ENCODE measurements around the gene BSPRY. TPM values are rescaled to one million over a fixed set of nuclear protein-coding genes. Genes with fewer than 3 reads are reported as not detected.

BSPRY gene
- total RNA-seq, 1 donor, result not detected

DNA sequence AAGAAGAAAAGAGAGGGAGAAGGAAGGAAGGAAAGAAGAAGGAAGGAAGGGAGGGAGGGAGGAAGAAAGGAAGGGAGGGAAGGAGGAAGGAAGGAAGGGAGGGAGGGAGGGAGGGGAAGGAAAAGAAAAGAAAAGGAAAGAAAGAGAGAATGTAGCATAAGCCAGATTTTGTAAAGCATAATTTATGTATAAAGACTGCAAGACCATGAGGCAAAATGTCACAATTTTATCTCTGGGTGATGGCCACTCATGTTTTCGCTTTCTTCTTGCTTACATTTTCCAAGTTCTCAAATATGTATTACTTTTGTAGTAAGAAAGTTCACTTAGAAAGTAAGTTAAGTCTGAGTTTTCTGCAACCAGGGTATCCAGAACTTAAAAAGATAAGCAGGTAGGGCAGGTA lies 42.8 kb upstream of the BSPRY start:
- no peak for DNase-seq (ENCODE audit: insufficient read length, low spot score, missing footprints)
- H3K27me3 ChIP-seq (ENCODE audit: insufficient read depth, low read length), result peaks cover 5% of the 10 kb centered on the region
- H3K4me3 ChIP-seq (ENCODE audit: insufficient read depth, low read length), result no peak overlapping the region
- H3K36me3 ChIP-seq (ENCODE audit: insufficient read depth, low read length), result no peaks in the 10 kb centered on the region
- no peak for TF ChIP-seq CTCF (IDR thresholded peaks at IDR 0.05; ENCODE audit: extremely low read depth, low read depth, low read length)
- H3K4me1 ChIP-seq (ENCODE audit: insufficient read depth, low read length), result no peaks in the 10 kb centered on the region
- no peaks in the 10 kb centered on the region for H3K79me2 ChIP-seq (ENCODE audit: insufficient read depth, low read length)
- H2AFZ ChIP-seq (ENCODE audit: low read length), result no peak overlapping the region
- H3K9me3 ChIP-seq (ENCODE audit: low read depth, low read length), result no peaks in the 10 kb centered on the region
- H4K20me1 ChIP-seq (ENCODE audit: insufficient read depth, low read length), result no peaks in the 10 kb centered on the region
- H3K27ac ChIP-seq (ENCODE audit: low read depth, low read length), result no peak overlapping the region
- no peak overlapping the region for H3K4me2 ChIP-seq (ENCODE audit: insufficient read depth, low read length)

GRCh38 chr9:113307396-113307975 lies 41.9 kb upstream of the BSPRY start:
- no peaks in the 10 kb centered on the region for H3K79me2 ChIP-seq (ENCODE audit: insufficient read depth, low read length)
- H2AFZ ChIP-seq (ENCODE audit: low read length), result no peak overlapping the region
- no peaks in the 10 kb centered on the region for H3K4me1 ChIP-seq (ENCODE audit: insufficient read depth, low read length)

DNA sequence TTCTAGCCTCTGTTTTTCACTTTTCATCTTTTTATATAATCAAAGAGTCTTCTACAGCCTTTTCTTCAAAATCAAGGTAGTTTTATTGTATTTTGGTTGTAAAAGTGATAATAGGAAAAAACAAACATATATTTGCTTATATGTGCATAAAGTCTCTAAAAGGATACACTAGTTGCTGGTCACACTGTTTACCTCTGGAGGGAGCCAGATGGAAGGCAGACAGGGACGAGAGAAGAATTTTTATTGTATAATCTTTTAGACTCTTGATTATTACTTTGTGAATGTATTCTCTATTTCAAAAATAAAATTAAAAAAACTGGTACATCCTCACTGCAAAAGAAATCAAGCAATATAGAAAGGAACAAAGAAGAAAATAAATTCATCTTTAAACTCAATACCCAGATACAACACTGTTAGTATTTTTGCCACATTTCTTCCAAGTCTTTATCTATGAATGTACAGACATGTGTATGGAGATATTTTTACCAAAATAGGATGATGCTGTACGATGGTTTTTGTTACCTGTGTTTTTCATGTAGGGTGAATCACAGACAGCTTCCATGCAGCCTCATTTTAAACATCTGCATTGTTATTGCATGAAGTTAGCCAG lies 40.0 kb upstream of the BSPRY start:
- no peak for DNase-seq (ENCODE audit: insufficient read length, low spot score, missing footprints)
- no peaks in the 10 kb centered on the region for H4K20me1 ChIP-seq (ENCODE audit: insufficient read depth, low read length)

More at GRCh38 chr9:113307396-113307975, 41.9 kb upstream of the BSPRY start:
- H3K27me3 ChIP-seq (ENCODE audit: insufficient read depth, low read length), result no peaks in the 10 kb centered on the region
- DNase-seq (ENCODE audit: insufficient read length, low spot score, missing footprints), result no peak
- H4K20me1 ChIP-seq (ENCODE audit: insufficient read depth, low read length), result no peaks in the 10 kb centered on the region
- H3K9me3 ChIP-seq (ENCODE audit: low read depth, low read length), result no peaks in the 10 kb centered on the region
- no peak overlapping the region for H3K4me3 ChIP-seq (ENCODE audit: insufficient read depth, low read length)
- no peak overlapping the region for H3K27ac ChIP-seq (ENCODE audit: low read depth, low read length)
- no peak for TF ChIP-seq CTCF (IDR thresholded peaks at IDR 0.05; ENCODE audit: extremely low read depth, low read depth, low read length)
- H3K36me3 ChIP-seq (ENCODE audit: insufficient read depth, low read length), result no peaks in the 10 kb centered on the region
- no peak overlapping the region for H3K4me2 ChIP-seq (ENCODE audit: insufficient read depth, low read length)

More for the DNA sequence above, 40.0 kb upstream of the BSPRY start:
- Histone ChIP-seq H3K27me3 (ENCODE audit: insufficient read depth, low read length) (no peaks in the 10 kb centered on the region), H3K79me2 (ENCODE audit: insufficient read depth, low read length) (no peaks in the 10 kb centered on the region), H3K27ac (ENCODE audit: low read depth, low read length) (no peak overlapping the region), H3K4me1 (ENCODE audit: insufficient read depth, low read length) (no peaks in the 10 kb centered on the region), H3K9me3 (ENCODE audit: low read depth, low read length) (no peaks in the 10 kb centered on the region), H3K36me3 (ENCODE audit: insufficient read depth, low read length) (no peaks in the 10 kb centered on the region), H3K4me3 (ENCODE audit: insufficient read depth, low read length) (no peak overlapping the region), H2AFZ (ENCODE audit: low read length) (no peak overlapping the region), H3K4me2 (ENCODE audit: insufficient read depth, low read length) (no peak overlapping the region)
- peak; percentile 74 for TF ChIP-seq CTCF (IDR thresholded peaks at IDR 0.05; ENCODE audit: extremely low read depth, low read depth, low read length)

All from osteoblast (primary cell).